Smooth muscle cell (in vitro differentiated cells): ENCODE data around the gene CCDC12. TPM values are rescaled to one million over a fixed set of nuclear protein-coding genes. Genes with fewer than 3 reads are reported as not detected.

ENCODE experiments used
- DNase-seq: peaks from one replicate; lab custom pipeline; 2025; ENCODE audit not compliant: unreplicated experiment; lab: John Stamatoyannopoulos, UW
- H2AFZ ChIP-seq: fragments of 200-600 bp; sonication (generic); 2 replicates; pipeline ENCODE4 v1.6.0; 2016; ENCODE audit warnings: antibody characterized with exemption, low read depth, mild to moderate bottlenecking
- H3F3A ChIP-seq: fragments of 200-600 bp; sonication (generic); 2 replicates; pipeline ENCODE4 v1.6.0; 2017; ENCODE audit warnings: antibody characterized with exemption, low read depth
- H3K27ac ChIP-seq: fragments of 200-600 bp; sonication (generic); 2 replicates; pipeline ENCODE4 v1.5.1; 2016; ENCODE audit warnings: low read depth, mild to moderate bottlenecking
- H3K27me3 ChIP-seq: fragments of 200-600 bp; sonication (generic); 2 replicates; pipeline ENCODE4 v1.6.1; 2016; ENCODE audit warnings: low read depth, mild to moderate bottlenecking
- H3K36me3 ChIP-seq: fragments of 200-600 bp; sonication (generic); 2 replicates; pipeline ENCODE4 v1.5.1; 2016; ENCODE audit warnings: low read depth
- H3K4me1 ChIP-seq: fragments of 200-600 bp; sonication (generic); 2 replicates; pipeline ENCODE4 v1.5.1; 2016; ENCODE audit warnings: low read depth
- H3K4me2 ChIP-seq: fragments of 200-600 bp; sonication (generic); 2 replicates; pipeline ENCODE4 v1.6.0; 2016; ENCODE audit warnings: mild to moderate bottlenecking
- H3K4me3 ChIP-seq: fragments of 200-600 bp; sonication (generic); 2 replicates; pipeline ENCODE4 v1.5.1; 2016; ENCODE audit warnings: mild to moderate bottlenecking
- H3K79me2 ChIP-seq: fragments of 200-600 bp; sonication (generic); 2 replicates; pipeline ENCODE4 v1.6.0; 2016; ENCODE audit warnings: low read depth, mild to moderate bottlenecking
- H3K9ac ChIP-seq: fragments of 200-600 bp; sonication (generic); 2 replicates; pipeline ENCODE4 v1.6.0; 2016; ENCODE audit warnings: low read depth
- H3K9me3 ChIP-seq: fragments of 200-600 bp; sonication (generic); replicated peaks from 2 replicates; pipeline ENCODE4 v1.5.1; 2016; ENCODE audit warnings: low read depth
- H4K20me1 ChIP-seq: fragments of 200-600 bp; sonication (generic); 2 replicates; pipeline ENCODE4 v1.6.0; 2016; ENCODE audit warnings: low read depth
- CTCF ChIP-seq: fragments of 200-600 bp; sonication (generic); IDR thresholded peaks from 2 replicates; pipeline ENCODE4 v1.5.1; 2017; ENCODE audit warnings: borderline replicate concordance, mild to moderate bottlenecking, antibody characterized with exemption; ENCODE audit not compliant: insufficient read depth, poor library complexity, severe bottlenecking
- WGBS: methylation state at CpG from one replicate; pipeline ENCODE4 v1.1.7; 2016; ENCODE audit warnings: low lambda C conversion rate; 5-methylcytosine and 5-hydroxymethylcytosine counted together
- polyA plus RNA-seq: library from polyadenylated mRNA; unstranded; fragments of >200 nt; fragmentation: Nextera tagmentation; extraction: Ambion mirVana; gene quantifications from 2 replicates; pipeline ENCODE4 v1.2.1, GENCODE V29; 2016
- total RNA-seq: library from RNA; depleted of rRNA; stranded (reverse); fragments of >200 nt; gene quantifications from 2 replicates; pipeline ENCODE4 v1.2.3, GENCODE V29; 2014

CCDC12 gene
- total and polyA plus RNA-seq, 2 experiments from 2014 or later: 23.9 to 52.4 TPM

GRCh38 chr3:46974421-46975171 lies 1.9 kb downstream of the CCDC12 start:
- Histone ChIP-seq H3F3A (peaks cover 2% of the 10 kb centered on the region), H3K27me3 (no peaks in the 10 kb centered on the region), H3K4me1 (peaks cover 5% of the 10 kb centered on the region), H4K20me1 (peaks cover 60% of the 10 kb centered on the region), H3K4me2 (peak overlapping the region; percentile 84), H2AFZ (no peak overlapping the region), H3K79me2 (peaks cover 59% of the 10 kb centered on the region), H3K9me3 (no peaks in the 10 kb centered on the region), H3K9ac (no peak overlapping the region), H3K27ac (no peak overlapping the region), H3K36me3 (no peaks in the 10 kb centered on the region), H3K4me3 (no peak overlapping the region)
- TF ChIP-seq CTCF: no peak
- DNase-seq: no peak
- 95% methylated on average over 9 of the region's 9 CpGs for WGBS

DNA sequence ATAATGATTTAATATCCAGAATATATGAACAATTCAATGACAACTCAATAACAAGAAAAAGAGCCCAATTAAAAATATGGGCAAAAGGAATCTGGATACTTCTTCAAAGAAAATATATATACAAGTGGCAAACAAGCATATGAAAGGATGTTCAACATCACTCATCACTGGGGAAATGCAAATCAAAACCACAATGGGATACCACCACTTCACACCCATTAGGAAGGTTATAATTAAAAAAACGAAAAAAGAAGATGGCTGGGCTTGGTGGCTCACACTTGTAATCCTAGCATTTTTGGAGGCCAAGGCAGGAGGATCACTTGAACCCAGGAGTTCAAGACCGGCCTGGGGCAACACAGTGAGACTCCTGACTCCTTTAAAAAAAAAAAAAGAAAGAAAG lies 4.1 kb downstream of the CCDC12 start:
- Histone ChIP-seq H3K36me3 (no peaks in the 10 kb centered on the region), H3K79me2 (peaks cover 81% of the 10 kb centered on the region), H3K4me2 (no peak overlapping the region), H3K9me3 (no peaks in the 10 kb centered on the region), H3K4me3 (no peak overlapping the region), H3K27me3 (no peaks in the 10 kb centered on the region), H2AFZ (no peak overlapping the region), H3K9ac (no peak overlapping the region), H3K27ac (no peak overlapping the region), H3F3A (no peaks in the 10 kb centered on the region), H4K20me1 (peaks cover 82% of the 10 kb centered on the region), H3K4me1 (no peaks in the 10 kb centered on the region)
- DNase-seq: no peak
- TF ChIP-seq CTCF: no peak
- WGBS: 88% methylated on average over 2 of the region's 2 CpGs

DNA sequence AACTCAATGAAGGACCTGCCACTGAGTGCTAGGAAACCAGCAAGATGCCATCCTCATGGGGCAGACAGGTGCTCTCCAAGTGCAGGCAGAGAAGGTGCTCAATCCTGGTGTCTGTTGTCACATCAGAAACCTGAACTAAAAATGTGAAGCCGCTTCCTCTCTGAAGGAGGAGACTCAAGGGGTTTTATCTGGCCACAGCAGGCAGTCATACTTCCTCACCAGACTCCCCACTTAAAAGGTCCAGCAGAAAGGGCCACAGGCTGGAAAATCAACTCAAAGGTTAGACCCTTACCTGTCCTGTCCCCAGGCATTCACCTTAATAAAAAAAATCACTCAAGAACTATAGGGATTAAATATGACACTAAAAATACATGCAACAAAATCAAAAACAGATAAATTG lies 4.8 kb downstream of the CCDC12 start:
- 87% methylated on average over 1 of the region's 1 CpG for WGBS
- peaks cover 87% of the 10 kb centered on the region for H3K79me2 ChIP-seq
- no peak overlapping the region for H3K4me3 ChIP-seq

More for the DNA sequence above, 4.8 kb downstream of the CCDC12 start:
- Histone ChIP-seq H2AFZ (no peak overlapping the region), H3K27ac (no peak overlapping the region), H3K4me2 (no peak overlapping the region), H3K9ac (no peak overlapping the region), H3F3A (no peaks in the 10 kb centered on the region), H3K36me3 (no peaks in the 10 kb centered on the region), H3K9me3 (no peaks in the 10 kb centered on the region), H3K4me1 (no peaks in the 10 kb centered on the region), H3K27me3 (no peaks in the 10 kb centered on the region), H4K20me1 (peaks cover 88% of the 10 kb centered on the region)
- no peak for DNase-seq
- TF ChIP-seq CTCF: no peak
